K562 (cell line): ENCODE data around the gene ANKS1A. TPM values are rescaled to one million over a fixed set of nuclear protein-coding genes. Genes with fewer than 3 reads are reported as not detected.

Experiments
- ATAC-seq: fragments of 200-7000 bp; cut with Tn5 transposase; 3 replicates; pipeline ENCODE4 v1.9.1; 2020; ENCODE audit warnings: moderate library complexity
- BruUV-seq: library from RNA; stranded (reverse); fragments of 400-500 nt; replicated peaks from 2 replicates; lab custom pipeline; 2021; lab: Mats Ljungman, UMichigan
- CTCF ChIA-PET: fragments of 300-600 bp; formaldehyde crosslinking; extraction: SDS; loops from one replicate; lab custom pipeline; 2021; ENCODE audit warnings: low intra/inter-chr PET ratio; lab: Yijun Ruan, JAX
- POLR2A ChIA-PET: fragments of 300-600, 350-650 bp; sonication (Branson Sonifier 250); formaldehyde crosslinking; extraction: SDS; loops from one replicate; lab custom pipeline; 2021; ENCODE audit warnings: antibody characterized with exemption, inconsistent platforms; lab: Yijun Ruan, JAX
- DNase-seq, 4 experiments: peaks; one replicate each; pipeline versions ENCODE4 v3.0.0 to v3.0.0-alpha.2; 2011 to 2018; ENCODE audit warnings: low spot score in 3 of 4, mixed read lengths in 3 of 4; ENCODE audit errors: extremely low read depth in 1 of 4
- FAIRE-seq: peaks from 2 replicates; lab custom pipeline; 2011; peaks lifted over from hg19 to GRCh38; lab: Jason Lieb, UNC
- H2AFZ ChIP-seq: 2 replicates; pipeline ENCODE4 v1.6.0; 2011; ENCODE audit warnings: low read depth, low read length, control low read depth, inconsistent platforms
- H3K27ac ChIP-seq: fragments of 200-600 bp; 3 replicates; pipeline ENCODE4 v1.8.0; 2011; ENCODE audit warnings: low read depth, mild to moderate bottlenecking, control low read depth, inconsistent platforms, low read length, moderate library complexity, mixed read lengths; ENCODE audit errors: extremely low read depth
- H3K27me3 ChIP-seq, 2 experiments: fragments of 300-600 bp in 1 of 2; 2 replicates in 1 of 2; 3 replicates in 1 of 2; pipeline versions ENCODE4 v1.6.0 to v1.8.0; 2011; ENCODE audit warnings: inconsistent platforms in 2 of 2, low read length in 2 of 2, mild to moderate bottlenecking in 1 of 2, mixed read lengths in 1 of 2, moderate library complexity in 1 of 2; ENCODE audit not compliant: control insufficient read depth in 2 of 2, insufficient read depth in 2 of 2
- H3K36me3 ChIP-seq: fragments of 300-600 bp; 3 replicates; pipeline ENCODE4 v1.8.0; 2011; ENCODE audit warnings: mild to moderate bottlenecking, low read length, inconsistent platforms; ENCODE audit not compliant: control insufficient read depth, insufficient read depth
- H3K4me1 ChIP-seq, 2 experiments: fragments of 200-600 bp in 1 of 2; replicated peaks in 1 of 2; 2 replicates in 1 of 2; 3 replicates in 1 of 2; pipeline versions ENCODE4 v1.5.1 to v1.8.0; 2011; ENCODE audit warnings: inconsistent platforms in 2 of 2, low read length in 2 of 2, mild to moderate bottlenecking in 1 of 2, mixed read lengths in 1 of 2, moderate library complexity in 1 of 2; ENCODE audit not compliant: control insufficient read depth in 2 of 2, insufficient read depth in 2 of 2
- H3K4me2 ChIP-seq: 2 replicates; pipeline ENCODE4 v1.6.1; 2011; ENCODE audit warnings: low read length, control low read depth, inconsistent platforms, mixed read lengths; ENCODE audit not compliant: insufficient read depth
- H3K4me3 ChIP-seq: fragments of 200-600 bp; sonication (generic), shearing (Covaris generic); 2 replicates; pipeline ENCODE4 v1.5.1; 2016; ENCODE audit warnings: control low read depth, inconsistent platforms
- H3K79me2 ChIP-seq: fragments of 200-600 bp; 3 replicates; pipeline ENCODE4 v1.8.0; 2011; ENCODE audit warnings: low read length, inconsistent platforms; ENCODE audit not compliant: control insufficient read depth, insufficient read depth
- H3K9ac ChIP-seq, 2 experiments: 2 replicates each; pipeline versions ENCODE4 v1.6.0 to v1.6.1; 2011; ENCODE audit warnings: low read depth in 2 of 2, low read length in 2 of 2, control low read depth in 1 of 2, inconsistent platforms in 1 of 2, mild to moderate bottlenecking in 1 of 2, mixed read lengths in 1 of 2; ENCODE audit not compliant: insufficient read depth in 1 of 2
- H3K9me1 ChIP-seq: one replicate; pipeline ENCODE4 v1.6.0; 2011; ENCODE audit warnings: inconsistent platforms, mild to moderate bottlenecking, low read length, moderate library complexity; ENCODE audit not compliant: control insufficient read depth, insufficient read depth
- H3K9me3 ChIP-seq: replicated peaks from 2 replicates; pipeline ENCODE4 v1.5.1; 2011; ENCODE audit warnings: low read depth, low read length, inconsistent platforms; ENCODE audit not compliant: control insufficient read depth, insufficient read depth
- H4K20me1 ChIP-seq: replicated peaks from 2 replicates; pipeline ENCODE4 v1.6.1; 2011; ENCODE audit warnings: low read length, inconsistent platforms, mixed read lengths; ENCODE audit not compliant: control insufficient read depth, insufficient read depth
- CHAMP1 ChIP-seq: fragments of 450-650 bp; IDR thresholded peaks from 2 replicates; pipeline ENCODE4 v1.6.1; 2016; ENCODE audit warnings: mild to moderate bottlenecking
- ETV6 ChIP-seq, 3 experiments: fragments of 150-350 bp in 1 of 3; sonication (generic) in 1 of 3; formaldehyde crosslinking in 1 of 3; IDR thresholded peaks; 2 replicates each; pipeline versions ENCODE4 v1.6.1 to v1.8.0; 2014 to 2022; ENCODE audit warnings: borderline replicate concordance in 2 of 3, low read depth in 2 of 3, antibody characterized with exemption in 1 of 3, low read length in 1 of 3, mild to moderate bottlenecking in 1 of 3, missing genetic modification reagents in 1 of 3
- FIP1L1 ChIP-seq: fragments of 200-400 bp; formaldehyde crosslinking; IDR thresholded peaks from 2 replicates; pipeline ENCODE4 v1.6.1; 2018; ENCODE audit warnings: mild to moderate bottlenecking, low read depth, low read length; ENCODE audit not compliant: poor library complexity, severe bottlenecking
- HNRNPL ChIP-seq: fragments of 200-400 bp; formaldehyde crosslinking; IDR thresholded peaks from 2 replicates; pipeline ENCODE4 v1.6.1; 2017; ENCODE audit warnings: low read depth, mild to moderate bottlenecking, low read length
- MTA1 ChIP-seq: fragments of 450-650 bp; IDR thresholded peaks from 2 replicates; pipeline ENCODE4 v1.6.1; 2017; ENCODE audit warnings: borderline replicate concordance
- MXI1 ChIP-seq: IDR thresholded peaks from 2 replicates; pipeline ENCODE4 v1.6.1; 2011; ENCODE audit warnings: low read depth, mild to moderate bottlenecking, improper control_type of control experiment, low read length
- PATZ1 ChIP-seq: fragments of 250-450 bp; sonication (Bioruptor Pico); IDR thresholded peaks from 2 replicates; pipeline ENCODE4 v1.5.0; 2020; ENCODE audit warnings: mild to moderate bottlenecking, borderline replicate concordance
- RBM39 ChIP-seq: fragments of 200-400 bp; formaldehyde crosslinking; optimal IDR thresholded peaks from 2 replicates; pipeline ENCODE3; 2018; ENCODE audit warnings: low read depth, low read length
- TFAP4 ChIP-seq: sonication (generic); formaldehyde crosslinking; IDR thresholded peaks from 2 replicates; pipeline ENCODE4 v1.8.0; 2022; ENCODE audit warnings: missing genetic modification reagents, mild to moderate bottlenecking, moderate library complexity, borderline replicate concordance
- THAP7 ChIP-seq: fragments of 250-450 bp; sonication (Bioruptor Pico); IDR thresholded peaks from 2 replicates; pipeline ENCODE4 v1.5.0; 2021
- ZNF124 ChIP-seq: sonication (generic); formaldehyde crosslinking; IDR thresholded peaks from 2 replicates; pipeline ENCODE4 v1.8.1; 2022; ENCODE audit warnings: missing genetic modification reagents
- ZNF280B ChIP-seq: fragments of 250-450 bp; sonication (Bioruptor Pico); IDR thresholded peaks from 2 replicates; pipeline ENCODE4 v1.5.1; 2021; ENCODE audit warnings: mild to moderate bottlenecking
- WGBS: fragments of 100-300 bp; shearing (Covaris generic); methylation state at CpG from one replicate; pipeline ENCODE4 v1.1.6; 2016; ENCODE audit warnings: low coverage, mixed read lengths; ENCODE audit not compliant: insufficient coverage; ENCODE audit errors: missing lambda C conversion rate; 5-methylcytosine and 5-hydroxymethylcytosine counted together
- in situ Hi-C: fragments of 300-500 bp; cut with MboI; formaldehyde crosslinking; loops from 4 replicates; pipeline ENCODE4 v1.15.0; 2018; ENCODE audit warnings: inconsistent platforms, mixed read lengths
- intact Hi-C: fragments of 100-400 bp; cut with micrococcal nuclease; formaldehyde crosslinking; loops from 2 replicates; pipeline ENCODE4 v1.14.2; 2022
- polyA plus RNA-seq, 8 experiments: library from polyadenylated mRNA; depleted of rRNA in 4 of 8; stranded (reverse) in 5 of 8; unstranded in 3 of 8; fragments of >200 nt; fragmentation: Nextera tagmentation in 2 of 8; fragmentation: Illumina TruSeq in 1 of 8; extraction: Ambion mirVana in 2 of 8; extraction: Trizol in 1 of 8; gene quantifications; 2 replicates each; pipeline versions ENCODE4 v1.2.1 to v1.2.3, GENCODE V29; 2011 to 2014; ENCODE audit warnings: inconsistent platforms in 1 of 8, missing spikeins in 1 of 8
- total RNA-seq, 7 experiments: library from RNA; depleted of rRNA in 6 of 7; stranded (reverse); fragments of >200 nt in 6 of 7; fragmentation: Illumina TruSeq in 2 of 7; extraction: Trizol in 2 of 7; gene quantifications; 2 replicates each; pipeline versions ENCODE4 v1.2.1 to v1.2.3, GENCODE V29; 2011 to 2021; ENCODE audit warnings: low replicate concordance in 1 of 7

Gene ANKS1A
- total and polyA plus RNA-seq, 9 of the 15 experiments (the other 6 are each of a cell fraction or from before 2014, with no cell fraction given) = 1.1 to 13.8 (median 5.3) TPM

GRCh38 chr6:35082733-35083403 is 193.8 kb downstream of the ANKS1A start (continued):
- TF ChIP-seq ZNF280B (no peak), MTA1 (no peak), HNRNPL (no peak), RBM39 (no peak), ZNF124 (CRISPR knock-in tag) (no peak), PATZ1 (CRISPR knock-in tag) (no peak)
- TF ChIP-seq, all 486 proteins: peak for 0

GRCh38 chr6:35083507-35083906 is 194.5 kb downstream of the ANKS1A start:
- in situ Hi-C loops = no loop called here

More at GRCh38 chr6:35083507-35083906, 194.5 kb downstream of the ANKS1A start:
- no peaks in the 10 kb centered on the region for H3K27me3 ChIP-seq
- H3K9me1 ChIP-seq = no peaks in the 10 kb centered on the region
- no peak overlapping the region for H3K27ac ChIP-seq
- no peak overlapping the region for H3K4me2 ChIP-seq
- no peak for DNase-seq
- H3K79me2 ChIP-seq = no peaks in the 10 kb centered on the region
- no peak for FAIRE-seq
- H3K9ac ChIP-seq = no peak overlapping the region
- H3K4me1 ChIP-seq = peaks cover 0 to 13% of the 10 kb centered on the region in 2 experiments; a peak in 1 of 5 replicates
- H4K20me1 ChIP-seq = no peaks in the 10 kb centered on the region
- ChIA-PET CTCF (no interaction called here), POLR2A (no interaction called here)
- ATAC-seq = no peak
- TF ChIP-seq FIP1L1 (no peak), THAP7 (no peak), MXI1 (no peak), ETV6 (IDR thresholded peaks at IDR 0.05; ENCODE audit: borderline replicate concordance in 1 of 2, low read depth in 2 of 2, low read length in 1 of 2) (no peak), ETV6 (CRISPR knock-in tag; IDR thresholded peaks at IDR 0.05; ENCODE audit: borderline replicate concordance) (no peak), CHAMP1 (no peak), TFAP4 (CRISPR knock-in tag) (no peak)
- H2AFZ ChIP-seq = no peak overlapping the region
- H3K36me3 ChIP-seq = peaks cover 12% of the 10 kb centered on the region; the same call in 1 of the 3 replicates
- H3K4me3 ChIP-seq = no peak overlapping the region
- BruUV-seq = no TSS peak
- intact Hi-C loops = no loop called here
- H3K9me3 ChIP-seq = no peaks in the 10 kb centered on the region
- 81% methylated on average over 9 of the region's 9 CpGs for WGBS
